Mammary epithelial cell (primary cell): ENCODE results near the gene LIPK.

Source experiments
- CTCF ChIP-seq, 2 donors: IDR thresholded peaks in 1 of 2; conservative IDR thresholded peaks in 1 of 2; 2 replicates each; pipeline ENCODE4 v1.5.1; 2011 to 2012; ENCODE audit warnings: inconsistent platforms in 2 of 2, low read length in 2 of 2, mild to moderate bottlenecking in 2 of 2, control low read depth in 1 of 2, low read depth in 1 of 2; ENCODE audit not compliant: insufficient read depth in 1 of 2; ENCODE audit errors: extremely low read depth in 1 of 2
- EZH2 ChIP-seq: IDR thresholded peaks from 2 replicates; pipeline ENCODE4 v1.6.1; 2012; ENCODE audit warnings: low read length, inconsistent platforms, borderline replicate concordance

- TF ChIP-seq EZH2 (no peak), CTCF (conservative IDR thresholded peaks at IDR 0.05 in 1 of 2, IDR thresholded peaks at IDR 0.05 in 1 of 2; ENCODE audit: extremely low read depth in 1 of 2, insufficient read depth in 1 of 2, low read depth in 1 of 2, low read length in 2 of 2) (no peak)
Observed at GRCh38 chr10:88764110-88764509, 58.1 kb downstream of the LIPK start.
